NCI-H187 (cell line): ENCODE data around the gene SRPRA.
"Not testable (repeated sequence)": the region's sequence is repeated elsewhere in the genome, so short reads cannot be mapped to it uniquely, and the experiment has no call there.

ENCODE experiments used
- DNase-seq, 2 experiments: peaks; one replicate each; lab custom pipeline; 2025; lab: John Stamatoyannopoulos, UW

Gene SRPRA

GRCh38 chr11:126282736-126283591 is 14.3 kb upstream of the SRPRA start, which contains the start of gene TIRAP:
TIRAP (plus strand) TSS chr11:126283093; CDS start chr11:126290895, 7,802 bp downstream.
- DNase-seq: peak in 1 of 2 experiments; percentile 8

GRCh38 chr11:126282361-126282735 is 13.7 kb upstream of the SRPRA start:
- DNase-seq: no peak

GRCh38 chr11:126281666-126282175 is 13.0 kb upstream of the SRPRA start:
- no peak for DNase-seq

- peak in 1 of 2 experiments; percentile 60 for DNase-seq
Observed at GRCh38 chr11:126281245-126281644, 12.6 kb upstream of the SRPRA start.

- DNase-seq: no peak
Observed at GRCh38 chr11:126280595-126280994, 11.9 kb upstream of the SRPRA start.

- DNase-seq: no peak
Observed at GRCh38 chr11:126279191-126279590, 10.5 kb upstream of the SRPRA start.

- DNase-seq: no peak
Observed at GRCh38 chr11:126277780-126278179, 9.1 kb upstream of the SRPRA start.

- DNase-seq: no peak
Observed at GRCh38 chr11:126277322-126277721, 8.6 kb upstream of the SRPRA start.

GRCh38 chr11:126268361-126268707 is 361 bp downstream of the SRPRA start:
- DNase-seq: no peak

GRCh38 chr11:126267650-126268049 is 1.0 kb downstream of the SRPRA start:
- no peak for DNase-seq

GRCh38 chr11:126265811-126266210 is 2.9 kb downstream of the SRPRA start:
- DNase-seq: no peak

GRCh38 chr11:126263489-126263888 is 5.2 kb downstream of the SRPRA start:
- DNase-seq: no peak

GRCh38 chr11:126262216-126262615 is 6.5 kb downstream of the SRPRA start:
- no peak for DNase-seq

- DNase-seq: no peak
Observed at GRCh38 chr11:126257764-126258163, 10.9 kb downstream of the SRPRA start.

GRCh38 chr11:126257144-126257543 is 11.6 kb downstream of the SRPRA start:
- no peak for DNase-seq

- no peak for DNase-seq
Observed at GRCh38 chr11:126256216-126256615, 12.5 kb downstream of the SRPRA start.

GRCh38 chr11:126255507-126255906 is 13.2 kb downstream of the SRPRA start:
- not testable (repeated sequence) for DNase-seq

- DNase-seq: no peak
Observed at GRCh38 chr11:126254819-126255218, 13.9 kb downstream of the SRPRA start.

- no peak for DNase-seq
Observed at GRCh38 chr11:126253265-126253664, 15.4 kb downstream of the SRPRA start.

- no peak for DNase-seq
Observed at GRCh38 chr11:126246636-126247035, 22.1 kb downstream of the SRPRA start.

- no peak for DNase-seq
Observed at GRCh38 chr11:126233391-126233790, 35.3 kb downstream of the SRPRA start.

- no peak for DNase-seq
Observed at GRCh38 chr11:126232683-126233082, 36.0 kb downstream of the SRPRA start.

- no peak for DNase-seq
Observed at GRCh38 chr11:126231725-126232459, 36.8 kb downstream of the SRPRA start.
